HepG2 (cell line): Measurements from ENCODE around the gene SAMD10. TPM values are rescaled to one million over a fixed set of nuclear protein-coding genes. Genes with fewer than 3 reads are reported as not detected.

Experiments used
- CHD4 ChIP-seq: fragments of 200-600 bp; sonication (generic); IDR thresholded peaks from 2 replicates; pipeline ENCODE4 v1.7.0; 2017; ENCODE audit warnings: mild to moderate bottlenecking, low read length, borderline replicate concordance
- HDAC2 ChIP-seq: sonication (generic); formaldehyde crosslinking; IDR thresholded peaks from 2 replicates; pipeline ENCODE4 v1.4.0; 2020; ENCODE audit warnings: missing genetic modification reagents
- IKZF5 ChIP-seq: IDR thresholded peaks from 2 replicates; pipeline ENCODE4 v1.6.1; 2018; ENCODE audit warnings: missing genetic modification reagents, mild to moderate bottlenecking, missing compliant biosample characterization
- KLF13 ChIP-seq: sonication (generic); formaldehyde crosslinking; IDR thresholded peaks from 2 replicates; pipeline ENCODE4 v1.4.0; 2020; ENCODE audit warnings: mild to moderate bottlenecking, missing genetic modification reagents
- NFIC ChIP-seq: IDR thresholded peaks from 2 replicates; pipeline ENCODE4 v1.6.1; 2012; ENCODE audit warnings: mild to moderate bottlenecking, low read length, inconsistent platforms
- PATZ1 ChIP-seq: sonication (generic); formaldehyde crosslinking; IDR thresholded peaks from 2 replicates; pipeline ENCODE4 v1.4.0; 2020; ENCODE audit warnings: missing genetic modification reagents
- RBM39 ChIP-seq: fragments of 200-400 bp; formaldehyde crosslinking; IDR thresholded peaks from one replicate; pipeline ENCODE4 v1.6.1; 2018; ENCODE audit warnings: antibody characterized with exemption, mild to moderate bottlenecking, low read depth, low read length; ENCODE audit not compliant: poor library complexity, severe bottlenecking
- SYNCRIP ChIP-seq: fragments of 200-400 bp; formaldehyde crosslinking; IDR thresholded peaks from 2 replicates; pipeline ENCODE4 v1.6.1; 2018; ENCODE audit warnings: mild to moderate bottlenecking, low read depth, low read length; ENCODE audit not compliant: insufficient read depth
- TBL1XR1 ChIP-seq: fragments of 150-350 bp; IDR thresholded peaks from 2 replicates; pipeline ENCODE4 v1.6.1; 2014; ENCODE audit warnings: borderline replicate concordance, low read length; ENCODE audit not compliant: partially characterized antibody
- TGIF2 ChIP-seq: IDR thresholded peaks from 2 replicates; pipeline ENCODE4 v1.6.1; 2016; ENCODE audit warnings: control low read depth, missing compliant biosample characterization
- ZNF3 ChIP-seq: IDR thresholded peaks from 2 replicates; pipeline ENCODE4 v1.7.0; 2017; ENCODE audit warnings: inconsistent platforms
- polyA plus RNA-seq, 8 experiments: library from polyadenylated mRNA; depleted of rRNA in 3 of 8; stranded (reverse) in 7 of 8; unstranded in 1 of 8; fragments of >200 nt; fragmentation: Illumina TruSeq in 4 of 8; extraction: Trizol in 4 of 8; gene quantifications; 2 replicates each; pipeline versions ENCODE4 v1.2.1 to v1.2.3, GENCODE V29; 2011 to 2016; ENCODE audit warnings: low read depth in 4 of 8, missing spikeins in 1 of 8, mixed read lengths in 1 of 8; ENCODE audit not compliant: insufficient read depth in 1 of 8
- total RNA-seq, 5 experiments: library from RNA; depleted of rRNA; stranded (reverse); fragments of >200 nt; fragmentation: Illumina TruSeq; extraction: Trizol; gene quantifications; 2 replicates each; pipeline ENCODE4 v1.2.3, GENCODE V29; 2016; ENCODE audit warnings: low read depth in 1 of 5
- TF ChIP-seq, protein P1 (sequence below): sonication (generic); formaldehyde crosslinking; IDR thresholded peaks from 2 replicates; pipeline ENCODE4 v1.4.0; 2020; ENCODE audit warnings: low read depth, mild to moderate bottlenecking, missing genetic modification reagents
- TF ChIP-seq, protein P2 (sequence below): sonication (generic); formaldehyde crosslinking; IDR thresholded peaks from 2 replicates; pipeline ENCODE4 v1.8.1; 2022; ENCODE audit warnings: low read depth, mild to moderate bottlenecking, missing genetic modification reagents
- TF ChIP-seq, protein P3 (sequence below): sonication (generic); formaldehyde crosslinking; IDR thresholded peaks from 2 replicates; pipeline ENCODE4 v1.4.0; 2020; ENCODE audit warnings: missing genetic modification reagents
- TF ChIP-seq, protein P4 (sequence below): sonication (generic); formaldehyde crosslinking; IDR thresholded peaks from 2 replicates; pipeline ENCODE4 v1.5.0; 2020; ENCODE audit warnings: missing genetic modification reagents
- TF ChIP-seq, protein P5 (sequence below): sonication (generic); formaldehyde crosslinking; IDR thresholded peaks from 2 replicates; pipeline ENCODE4 v1.8.0; 2022; ENCODE audit warnings: mild to moderate bottlenecking, missing genetic modification reagents, moderate library complexity

The SAMD10 gene
- total and polyA plus RNA-seq, 2 of the 13 experiments (the other 11 are each of a cell fraction or from before 2014, with no cell fraction given), result 6.1 to 11.0 TPM

DNA sequence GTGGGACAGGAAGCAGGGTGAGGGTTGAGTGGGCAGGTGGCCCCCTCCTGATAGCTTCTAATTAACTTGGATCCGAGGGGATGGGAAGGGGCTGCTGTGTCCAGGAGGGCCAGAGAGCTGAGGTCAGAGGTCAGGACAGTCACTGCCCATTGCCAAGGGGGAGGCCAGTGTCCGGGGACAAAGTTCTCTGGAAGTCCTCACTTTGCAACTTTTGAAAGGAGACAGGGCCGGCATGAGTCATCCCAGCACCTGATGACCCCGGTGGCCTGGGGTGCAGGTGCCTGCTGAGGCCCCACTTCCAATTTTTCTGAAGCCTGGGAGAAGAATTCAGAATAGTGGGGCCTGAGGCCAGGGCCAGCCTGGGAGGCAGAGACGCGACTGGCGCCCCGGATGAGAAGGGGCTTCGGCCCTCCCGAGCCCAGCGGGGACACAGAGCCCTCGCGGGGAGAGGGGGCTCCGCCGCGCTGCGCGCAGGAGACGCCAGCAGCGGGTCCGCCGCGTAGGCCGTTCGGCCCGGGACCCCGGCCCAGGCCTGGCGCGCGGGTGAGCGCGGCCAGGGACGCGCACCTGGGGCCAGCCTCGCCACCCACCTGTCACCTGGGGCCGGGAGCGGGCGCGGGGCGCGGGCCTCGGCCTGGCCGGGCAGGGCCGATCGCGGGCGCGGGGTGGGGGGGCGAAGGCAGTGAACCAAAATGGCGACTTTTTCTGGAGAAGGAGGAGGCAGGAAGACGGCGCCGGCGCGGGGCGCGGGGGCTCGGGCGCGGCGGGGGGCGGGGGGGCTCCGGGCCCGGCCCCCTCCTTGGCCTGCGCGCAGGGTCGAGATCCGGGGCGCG, 10.3 kb downstream of the SAMD10 start (continued):
- TF ChIP-seq, protein P1, sequence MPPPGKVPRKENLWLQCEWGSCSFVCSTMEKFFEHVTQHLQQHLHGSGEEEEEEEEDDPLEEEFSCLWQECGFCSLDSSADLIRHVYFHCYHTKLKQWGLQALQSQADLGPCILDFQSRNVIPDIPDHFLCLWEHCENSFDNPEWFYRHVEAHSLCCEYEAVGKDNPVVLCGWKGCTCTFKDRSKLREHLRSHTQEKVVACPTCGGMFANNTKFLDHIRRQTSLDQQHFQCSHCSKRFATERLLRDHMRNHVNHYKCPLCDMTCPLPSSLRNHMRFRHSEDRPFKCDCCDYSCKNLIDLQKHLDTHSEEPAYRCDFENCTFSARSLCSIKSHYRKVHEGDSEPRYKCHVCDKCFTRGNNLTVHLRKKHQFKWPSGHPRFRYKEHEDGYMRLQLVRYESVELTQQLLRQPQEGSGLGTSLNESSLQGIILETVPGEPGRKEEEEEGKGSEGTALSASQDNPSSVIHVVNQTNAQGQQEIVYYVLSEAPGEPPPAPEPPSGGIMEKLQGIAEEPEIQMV, result peak; percentile 35; the same call in 1 of the 2 replicates
- peak; percentile 29 for TF ChIP-seq RBM39
- no peak for TF ChIP-seq SYNCRIP
- no peak for TF ChIP-seq ZNF3
- peak; percentile 89 for TF ChIP-seq PATZ1 (CRISPR knock-in tag)
- TF ChIP-seq, protein P2, sequence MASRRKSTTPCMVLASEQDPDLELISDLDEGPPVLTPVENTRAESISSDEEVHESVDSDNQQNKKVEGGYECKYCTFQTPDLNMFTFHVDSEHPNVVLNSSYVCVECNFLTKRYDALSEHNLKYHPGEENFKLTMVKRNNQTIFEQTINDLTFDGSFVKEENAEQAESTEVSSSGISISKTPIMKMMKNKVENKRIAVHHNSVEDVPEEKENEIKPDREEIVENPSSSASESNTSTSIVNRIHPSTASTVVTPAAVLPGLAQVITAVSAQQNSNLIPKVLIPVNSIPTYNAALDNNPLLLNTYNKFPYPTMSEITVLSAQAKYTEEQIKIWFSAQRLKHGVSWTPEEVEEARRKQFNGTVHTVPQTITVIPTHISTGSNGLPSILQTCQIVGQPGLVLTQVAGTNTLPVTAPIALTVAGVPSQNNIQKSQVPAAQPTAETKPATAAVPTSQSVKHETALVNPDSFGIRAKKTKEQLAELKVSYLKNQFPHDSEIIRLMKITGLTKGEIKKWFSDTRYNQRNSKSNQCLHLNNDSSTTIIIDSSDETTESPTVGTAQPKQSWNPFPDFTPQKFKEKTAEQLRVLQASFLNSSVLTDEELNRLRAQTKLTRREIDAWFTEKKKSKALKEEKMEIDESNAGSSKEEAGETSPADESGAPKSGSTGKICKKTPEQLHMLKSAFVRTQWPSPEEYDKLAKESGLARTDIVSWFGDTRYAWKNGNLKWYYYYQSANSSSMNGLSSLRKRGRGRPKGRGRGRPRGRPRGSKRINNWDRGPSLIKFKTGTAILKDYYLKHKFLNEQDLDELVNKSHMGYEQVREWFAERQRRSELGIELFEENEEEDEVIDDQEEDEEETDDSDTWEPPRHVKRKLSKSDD (CRISPR knock-in tag), result no peak
- TF ChIP-seq, protein P3, sequence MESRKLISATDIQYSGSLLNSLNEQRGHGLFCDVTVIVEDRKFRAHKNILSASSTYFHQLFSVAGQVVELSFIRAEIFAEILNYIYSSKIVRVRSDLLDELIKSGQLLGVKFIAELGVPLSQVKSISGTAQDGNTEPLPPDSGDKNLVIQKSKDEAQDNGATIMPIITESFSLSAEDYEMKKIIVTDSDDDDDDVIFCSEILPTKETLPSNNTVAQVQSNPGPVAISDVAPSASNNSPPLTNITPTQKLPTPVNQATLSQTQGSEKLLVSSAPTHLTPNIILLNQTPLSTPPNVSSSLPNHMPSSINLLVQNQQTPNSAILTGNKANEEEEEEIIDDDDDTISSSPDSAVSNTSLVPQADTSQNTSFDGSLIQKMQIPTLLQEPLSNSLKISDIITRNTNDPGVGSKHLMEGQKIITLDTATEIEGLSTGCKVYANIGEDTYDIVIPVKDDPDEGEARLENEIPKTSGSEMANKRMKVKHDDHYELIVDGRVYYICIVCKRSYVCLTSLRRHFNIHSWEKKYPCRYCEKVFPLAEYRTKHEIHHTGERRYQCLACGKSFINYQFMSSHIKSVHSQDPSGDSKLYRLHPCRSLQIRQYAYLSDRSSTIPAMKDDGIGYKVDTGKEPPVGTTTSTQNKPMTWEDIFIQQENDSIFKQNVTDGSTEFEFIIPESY, result no peak
- TF ChIP-seq, protein P4, sequence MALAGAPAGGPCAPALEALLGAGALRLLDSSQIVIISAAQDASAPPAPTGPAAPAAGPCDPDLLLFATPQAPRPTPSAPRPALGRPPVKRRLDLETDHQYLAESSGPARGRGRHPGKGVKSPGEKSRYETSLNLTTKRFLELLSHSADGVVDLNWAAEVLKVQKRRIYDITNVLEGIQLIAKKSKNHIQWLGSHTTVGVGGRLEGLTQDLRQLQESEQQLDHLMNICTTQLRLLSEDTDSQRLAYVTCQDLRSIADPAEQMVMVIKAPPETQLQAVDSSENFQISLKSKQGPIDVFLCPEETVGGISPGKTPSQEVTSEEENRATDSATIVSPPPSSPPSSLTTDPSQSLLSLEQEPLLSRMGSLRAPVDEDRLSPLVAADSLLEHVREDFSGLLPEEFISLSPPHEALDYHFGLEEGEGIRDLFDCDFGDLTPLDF (CRISPR knock-in tag), result peak; percentile 41; the same call in 1 of the 2 replicates
- TF ChIP-seq IKZF5 (CRISPR knock-in tag), result peak; percentile 68; the same call in 1 of the 2 replicates
- TF ChIP-seq, protein P5, sequence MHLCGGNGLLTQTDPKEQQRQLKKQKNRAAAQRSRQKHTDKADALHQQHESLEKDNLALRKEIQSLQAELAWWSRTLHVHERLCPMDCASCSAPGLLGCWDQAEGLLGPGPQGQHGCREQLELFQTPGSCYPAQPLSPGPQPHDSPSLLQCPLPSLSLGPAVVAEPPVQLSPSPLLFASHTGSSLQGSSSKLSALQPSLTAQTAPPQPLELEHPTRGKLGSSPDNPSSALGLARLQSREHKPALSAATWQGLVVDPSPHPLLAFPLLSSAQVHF, result no peak
- TF ChIP-seq TBL1XR1, result no peak
- TF ChIP-seq HDAC2 (CRISPR knock-in tag), result peak; percentile 89
- no peak; the same call in 1 of the 2 replicates for TF ChIP-seq TGIF2 (CRISPR knock-in tag)
- TF ChIP-seq KLF13 (CRISPR knock-in tag), result 0 out of 2 replicates have a peak, but pooled peaks have one; percentile 59
- peak; percentile 11 for TF ChIP-seq CHD4
- TF ChIP-seq NFIC, result no peak; the same call in 1 of the 2 replicates
